ENCODE data around the gene ADRA1B. TPM values are rescaled to one million over a fixed set of nuclear protein-coding genes. Genes with fewer than 3 reads are reported as not detected.
A peak's percentile ranks its signal among the peaks of the same experiment; 100 is the strongest.

The ADRA1B gene
- total and polyA plus RNA-seq, 2 of the 8 experiments (the other 6 are each of a cell fraction or from before 2014, with no cell fraction given), result not detected

DNA sequence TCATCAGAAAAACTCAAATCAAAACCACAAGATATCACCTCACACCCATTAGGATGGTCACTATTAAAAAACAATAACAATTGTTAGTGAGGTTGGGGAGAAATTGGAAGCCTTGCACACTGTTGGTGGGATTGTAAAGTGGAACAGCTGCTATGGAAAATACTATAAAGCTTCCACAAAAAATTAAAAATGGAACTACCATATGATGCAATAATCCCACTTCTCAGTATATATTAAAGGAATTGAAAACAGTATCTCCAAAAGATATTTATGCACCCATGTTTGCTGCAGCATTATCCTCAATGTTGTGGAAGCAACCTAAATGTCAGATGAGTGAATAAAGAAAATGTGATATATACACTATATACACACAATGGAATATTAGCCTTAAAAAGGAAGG is 14.5 kb upstream of the ADRA1B start:
- no peak overlapping the region for H2BK20ac ChIP-seq (ENCODE audit: low read length)
- no peak overlapping the region for H4K8ac ChIP-seq (ENCODE audit: extremely low read depth, insufficient read depth, low read length)
- no peak overlapping the region for H3K56ac ChIP-seq (replicated peaks; ENCODE audit: insufficient read length, low read depth, low read length)
- ChIA-PET CTCF (ENCODE audit: partially characterized antibody) (no interaction called here), POLR2A (ENCODE audit: partially characterized antibody) (no interaction called here)
- no peak overlapping the region for H2BK15ac ChIP-seq (ENCODE audit: low read length)
- H3K27ac ChIP-seq (ENCODE audit: low read depth, low read length), result no peak overlapping the region
- TF ChIP-seq CEBPB (IDR thresholded peaks at IDR 0.05; ENCODE audit: low read depth, low read length) (peak; percentile 32; the same call in 1 of the 2 replicates), SIX5 (IDR thresholded peaks at IDR 0.05; ENCODE audit: low read depth, low read length) (no peak)
- no peaks in the 10 kb centered on the region for H3K36me3 ChIP-seq (ENCODE audit: control insufficient read depth in 2 of 4, insufficient read depth in 4 of 4, low read length in 3 of 4)
- no peaks in the 10 kb centered on the region for H3K79me1 ChIP-seq (ENCODE audit: low read depth, low read length)
- no peak overlapping the region for H3K4me2 ChIP-seq (ENCODE audit: insufficient read depth in 1 of 2, low read depth in 2 of 2, low read length in 2 of 2)
- H3K14ac ChIP-seq (ENCODE audit: insufficient read length), result no peak overlapping the region
- H4K5ac ChIP-seq (ENCODE audit: insufficient read length, low read depth, low read length), result no peak overlapping the region
- H3K4me1 ChIP-seq (replicated peaks in 1 of 4; ENCODE audit: control insufficient read depth in 3 of 4, insufficient read depth in 4 of 4, low read length in 3 of 4), result no peaks in the 10 kb centered on the region; a peak in 1 of 7 replicates
- H4K91ac ChIP-seq (replicated peaks; ENCODE audit: insufficient read length, low read length), result no peak overlapping the region
- H3K18ac ChIP-seq (ENCODE audit: extremely low read depth, low read length), result no peak overlapping the region
- no peak overlapping the region for H3K9ac ChIP-seq (replicated peaks in 1 of 4; ENCODE audit: extremely low read depth in 1 of 4, low read depth in 3 of 4, low read length in 3 of 4)
- H2BK5ac ChIP-seq (ENCODE audit: low read depth, low read length), result no peak overlapping the region
- H3K79me2 ChIP-seq (ENCODE audit: control insufficient read depth in 1 of 2, insufficient read depth in 2 of 2, low read length in 2 of 2), result no peaks in the 10 kb centered on the region
- DNase-seq (ENCODE audit: low read depth in 1 of 2, low spot score in 2 of 2) (no peak), FAIRE-seq (no peak)
- H2BK120ac ChIP-seq (replicated peaks; ENCODE audit: low read depth, low read length), result no peak overlapping the region
- H4K20me1 ChIP-seq (replicated peaks in 1 of 2; ENCODE audit: control insufficient read depth in 1 of 2, insufficient read depth in 2 of 2, low read length in 2 of 2), result no peaks in the 10 kb centered on the region
- no peaks in the 10 kb centered on the region for H3K27me3 ChIP-seq (replicated peaks in 1 of 4; ENCODE audit: control insufficient read depth in 3 of 4, extremely low read depth in 1 of 4, insufficient read depth in 3 of 4, low read length in 3 of 4)
- no peak overlapping the region for H3K4ac ChIP-seq (replicated peaks; ENCODE audit: insufficient read length, low read depth, low read length)
- H3K23ac ChIP-seq (ENCODE audit: insufficient read length), result no peak overlapping the region
- H3K9me3 ChIP-seq (ENCODE audit: insufficient read depth in 2 of 2, low read depth in 1 of 2, low read length in 1 of 2), result no peaks in the 10 kb centered on the region
- no peak overlapping the region for H2BK12ac ChIP-seq (ENCODE audit: low read depth, low read length)
- no peak overlapping the region for H2AFZ ChIP-seq (ENCODE audit: low read length)
- H2AK5ac ChIP-seq (ENCODE audit: low read depth, low read length), result no peak overlapping the region
- H3K23me2 ChIP-seq (ENCODE audit: low read depth, low read length), result no peaks in the 10 kb centered on the region
- no peak overlapping the region for H3K4me3 ChIP-seq (ENCODE audit: extremely low read depth in 1 of 4, insufficient read depth in 2 of 4, low read depth in 3 of 4, low read length in 4 of 4)
